ENCODE data around the gene LTV1.
A peak's percentile ranks its signal among the peaks of the same experiment; 100 is the strongest.
"Not testable (repeated sequence)": the region's sequence is repeated elsewhere in the genome, so short reads cannot be mapped to it uniquely, and the experiment has no call there.

LTV1 gene

GRCh38 chr6:143842902-143843676 lies at the start of gene LTV1:
Gene LTV1, plus strand, starts transcription at chr6:143843338. Its CDS starts 140 bp downstream, at chr6:143843478.
- DNase-seq = peak; percentile 95

DNA sequence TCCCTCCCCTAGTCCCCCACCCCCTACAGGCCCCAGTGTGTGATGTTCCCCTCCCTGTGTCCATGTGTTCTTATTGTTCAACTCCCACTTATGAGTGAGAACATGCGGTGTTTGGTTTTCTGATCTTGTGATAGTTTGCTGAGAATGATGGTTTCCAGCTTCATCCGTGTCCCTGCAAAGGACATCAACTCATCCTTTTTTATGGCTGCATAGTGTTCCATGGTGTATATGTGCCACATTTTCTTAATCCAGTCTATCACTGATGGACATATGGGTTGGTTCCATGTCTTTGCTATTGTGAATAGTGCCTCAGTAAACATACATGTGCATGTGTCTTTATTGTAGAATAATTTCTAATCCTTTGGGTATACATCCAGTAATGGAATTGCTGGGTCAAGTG lies 46.6 kb upstream of the LTV1 start:
- not testable (repeated sequence) for DNase-seq

GRCh38 chr6:143798487-143798886 lies 44.7 kb upstream of the LTV1 start:
- DNase-seq = not testable (repeated sequence)

GRCh38 chr6:143802833-143803565 lies 40.1 kb upstream of the LTV1 start:
- DNase-seq = no peak

DNA sequence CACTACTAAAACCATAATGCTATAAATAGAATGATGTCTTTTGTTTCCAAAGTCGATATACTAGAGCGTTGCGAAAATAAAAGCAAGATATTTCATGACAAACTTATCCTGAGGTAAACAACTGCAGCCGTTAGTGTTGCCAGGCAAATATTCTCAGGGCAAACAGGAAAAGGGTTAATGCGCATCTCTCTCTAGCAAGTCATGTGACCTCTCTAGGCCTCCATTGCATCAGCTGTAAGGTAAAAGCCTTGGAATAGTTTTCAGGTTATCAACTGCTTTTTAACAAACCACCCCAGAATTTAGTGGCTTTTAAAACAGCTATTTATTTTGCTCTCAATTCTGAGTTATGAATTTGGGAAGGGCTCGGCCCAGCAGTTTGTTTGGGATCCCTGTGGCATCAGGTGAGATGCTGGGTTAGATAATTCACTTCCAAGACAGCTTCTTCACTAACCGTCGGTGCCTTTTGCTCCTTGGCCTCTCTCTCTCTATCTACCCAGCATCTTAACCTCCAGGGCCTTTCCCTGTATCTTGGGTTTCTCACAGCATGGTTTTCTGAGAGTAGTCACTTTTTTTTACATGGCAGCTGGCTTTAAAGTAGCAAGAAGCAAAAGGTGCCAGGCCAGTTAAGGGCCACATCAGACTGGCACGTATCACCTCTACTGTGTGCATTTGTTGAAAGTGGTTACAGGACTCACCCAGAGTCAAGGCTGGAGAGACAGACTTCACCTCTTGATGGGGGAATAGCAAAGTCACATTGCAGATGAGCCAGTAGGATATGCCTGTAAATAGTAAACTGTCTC lies 39.2 kb upstream of the LTV1 start:
- DNase-seq = no peak

- no peak for DNase-seq
Observed at GRCh38 chr6:143804835-143805239, 38.3 kb upstream of the LTV1 start.

- DNase-seq = peak; percentile 92
Observed at GRCh38 chr6:143806282-143807102, 36.6 kb upstream of the LTV1 start.

DNA sequence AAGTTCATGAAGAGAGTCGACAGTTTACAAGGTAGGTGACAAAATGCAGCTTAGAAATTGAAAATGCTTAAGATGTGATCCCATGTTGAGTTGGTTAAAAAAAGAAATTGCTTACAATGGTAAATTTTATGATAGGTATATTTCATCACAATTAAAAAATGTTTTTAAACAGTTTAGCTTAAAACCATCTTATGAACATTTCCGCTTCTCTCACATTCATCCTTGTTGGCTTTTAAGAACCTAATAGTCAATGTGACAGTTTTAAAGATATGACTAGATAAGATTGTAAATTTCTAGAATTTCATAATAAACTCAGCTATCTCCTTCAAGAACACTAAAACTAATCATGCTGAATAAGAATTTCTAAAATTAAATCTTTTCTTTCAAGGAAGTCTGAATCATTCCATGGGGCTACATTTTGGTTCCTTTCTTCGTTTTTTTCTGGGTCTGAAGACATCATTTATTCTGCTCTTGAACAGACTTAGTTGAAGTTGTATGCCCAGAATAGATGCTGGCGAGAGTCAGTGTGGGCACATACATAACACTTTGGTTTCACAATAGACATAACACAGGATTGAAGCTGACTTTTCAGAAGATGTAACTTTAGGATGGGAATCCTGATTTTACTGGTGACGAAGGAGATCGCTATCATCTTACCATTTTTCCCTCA lies 35.9 kb upstream of the LTV1 start:
- no peak for DNase-seq

GRCh38 chr6:143810745-143811144 lies 32.4 kb upstream of the LTV1 start:
- no peak for DNase-seq

GRCh38 chr6:143811501-143812157 lies 31.5 kb upstream of the LTV1 start:
- no peak for DNase-seq

DNA sequence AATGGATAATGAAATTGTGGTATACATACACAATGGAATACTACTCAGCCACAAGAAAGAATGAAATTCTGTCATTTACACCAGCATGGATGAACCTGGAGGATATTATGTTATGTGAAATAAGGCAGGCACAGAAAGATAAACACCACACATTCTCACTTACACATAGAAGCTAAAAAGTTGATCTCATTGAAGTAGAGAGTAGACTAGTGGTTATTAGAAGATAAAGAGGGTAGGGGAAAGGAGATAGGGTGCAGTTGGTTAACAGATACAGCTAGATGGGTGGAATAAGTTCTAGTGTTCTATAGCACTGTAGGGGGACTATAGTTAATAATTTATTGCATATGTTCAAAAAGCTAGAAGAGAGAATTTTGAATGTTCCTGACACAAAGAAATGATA lies 25.5 kb upstream of the LTV1 start:
- DNase-seq = no peak

- no peak for DNase-seq
Observed at GRCh38 chr6:143821359-143821758, 21.8 kb upstream of the LTV1 start.

- DNase-seq = no peak
Observed at GRCh38 chr6:143822584-143823024, 20.5 kb upstream of the LTV1 start.

GRCh38 chr6:143823548-143823947 lies 19.6 kb upstream of the LTV1 start:
- DNase-seq = no peak

GRCh38 chr6:143828572-143828971 lies 14.6 kb upstream of the LTV1 start:
- no peak for DNase-seq

GRCh38 chr6:143836150-143836549 lies 7.0 kb upstream of the LTV1 start:
- DNase-seq = no peak

GRCh38 chr6:143838395-143838794 lies 4.7 kb upstream of the LTV1 start:
- DNase-seq = no peak

DNA sequence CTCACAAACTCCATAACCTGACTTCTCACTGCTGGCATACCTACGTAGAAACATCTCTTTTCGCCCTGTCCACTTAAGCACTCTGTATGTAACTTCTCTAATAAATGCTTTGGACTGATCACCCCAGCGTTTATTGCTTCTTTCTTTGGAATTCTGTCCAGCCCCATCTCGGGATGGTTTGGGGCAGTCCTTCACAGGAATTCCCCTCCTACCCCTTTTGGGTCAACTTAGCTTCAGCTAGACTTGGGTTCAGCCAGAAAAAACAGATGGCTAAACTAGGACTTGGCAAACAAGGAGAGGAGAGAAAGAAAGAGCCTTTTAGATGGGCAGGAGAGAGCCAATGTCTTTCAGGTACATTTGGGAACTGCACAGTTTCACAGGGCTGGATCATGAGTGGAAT lies 3.9 kb upstream of the LTV1 start:
- no peak for DNase-seq

- DNase-seq = no peak
Observed at GRCh38 chr6:143840595-143841265, 2.4 kb upstream of the LTV1 start.

DNA sequence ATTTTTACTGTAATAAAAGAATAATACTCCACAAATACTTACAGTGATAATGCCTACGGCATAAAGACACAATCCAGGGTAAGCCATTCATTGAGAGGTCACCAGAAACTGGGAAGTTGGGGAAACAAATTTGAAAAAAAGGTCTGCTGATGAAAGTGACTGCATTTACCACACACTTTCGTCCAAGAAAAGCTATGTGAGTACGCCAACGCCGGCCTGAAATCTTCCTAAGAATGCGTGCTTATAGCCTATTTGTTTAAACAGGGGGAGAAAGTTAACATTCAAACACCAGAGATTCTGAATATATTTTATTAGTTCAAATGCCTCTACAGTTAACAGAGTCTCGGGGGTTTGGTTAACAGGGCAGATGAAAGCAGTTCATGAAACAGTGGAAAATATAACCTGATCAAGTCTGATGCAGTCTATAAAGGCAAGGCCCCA lies 657 bp upstream of the LTV1 start:
- DNase-seq = no peak

GRCh38 chr6:143843677-143843999 lies 500 bp downstream of the LTV1 start:
- no peak for DNase-seq

Measured in activated CD4-positive, alpha-beta T cell treated with anti-CD3 and anti-CD28 coated beads for 48 hours (primary cell).